PC-9 (cell line): Measurements from ENCODE around the gene SLC43A3. TPM values are rescaled to one million over a fixed set of nuclear protein-coding genes. Genes with fewer than 3 reads are reported as not detected.
A peak's percentile ranks its signal among the peaks of the same experiment; 100 is the strongest.

Source experiments
- BruUV-seq: library from RNA; stranded (reverse); fragments of 400-500 nt; replicated peaks from 2 replicates; lab custom pipeline; 2021; lab: Mats Ljungman, UMichigan
- CTCF ChIA-PET: fragments of 300-600 bp; sonication (Branson Sonifier 250); formaldehyde crosslinking; loops from one replicate; lab custom pipeline; 2022; ENCODE audit warnings: antibody characterized with exemption; lab: Charles Lee
- POLR2A ChIA-PET: fragments of 300-600 bp; sonication (Branson Sonifier 250); formaldehyde crosslinking; loops from one replicate; lab custom pipeline; 2022; ENCODE audit warnings: antibody characterized with exemption; ENCODE audit not compliant: unreplicated experiment; lab: Charles Lee
- DNase-seq, 2 experiments: peaks; one replicate each; pipeline versions ENCODE4 v3.0.0 to v3.0.0-alpha.2; 2015 to 2022; ENCODE audit warnings: mixed read lengths in 1 of 2
- H2AFZ ChIP-seq: fragments of 200-600 bp; sonication (generic); 2 replicates; pipeline ENCODE4 v1.8.1; 2017; ENCODE audit warnings: antibody characterized with exemption
- H3F3A ChIP-seq: fragments of 200-600 bp; sonication (generic); 2 replicates; pipeline ENCODE4 v1.8.1; 2017; ENCODE audit warnings: antibody characterized with exemption, mild to moderate bottlenecking, low read depth; ENCODE audit not compliant: insufficient read depth
- H3K27ac ChIP-seq: fragments of 200-600 bp; sonication (generic); 2 replicates; pipeline ENCODE4 v1.6.1; 2016; ENCODE audit warnings: mixed run types
- H3K27me3 ChIP-seq: fragments of 200-600 bp; sonication (generic); 2 replicates; pipeline ENCODE4 v1.6.1; 2016; ENCODE audit warnings: low read depth, mixed run types; ENCODE audit not compliant: insufficient read depth
- H3K36me3 ChIP-seq: fragments of 200-600 bp; sonication (generic); 2 replicates; pipeline ENCODE4 v1.6.1; 2016; ENCODE audit warnings: low read depth, mixed run types
- H3K4me1 ChIP-seq: fragments of 200-600 bp; sonication (generic); replicated peaks from 2 replicates; pipeline ENCODE4 v1.6.1; 2016; ENCODE audit warnings: mixed run types; ENCODE audit not compliant: insufficient read depth
- H3K4me2 ChIP-seq: fragments of 200-600 bp; sonication (generic); 2 replicates; pipeline ENCODE4 v1.6.1; 2017; ENCODE audit warnings: mixed run types
- H3K4me3 ChIP-seq: fragments of 200-600 bp; sonication (generic); 2 replicates; pipeline ENCODE4 v1.6.1; 2016; ENCODE audit warnings: mixed run types
- H3K79me2 ChIP-seq: fragments of 200-600 bp; sonication (generic); 2 replicates; pipeline ENCODE4 v1.6.1; 2017; ENCODE audit warnings: low read depth, mixed run types
- H3K9me2 ChIP-seq: fragments of 200-600 bp; sonication (generic); 2 replicates; pipeline ENCODE4 v1.8.1; 2017; ENCODE audit warnings: mild to moderate bottlenecking; ENCODE audit not compliant: insufficient read depth
- H3K9me3 ChIP-seq: fragments of 200-600 bp; sonication (generic); 2 replicates; pipeline ENCODE4 v1.8.1; 2016; ENCODE audit warnings: low read depth; ENCODE audit not compliant: insufficient read depth
- H4K20me1 ChIP-seq: fragments of 200-600 bp; sonication (generic); 2 replicates; pipeline ENCODE4 v1.8.1; 2017; ENCODE audit not compliant: insufficient read depth
- EZH2 ChIP-seq: fragments of 200-600 bp; sonication (generic); IDR thresholded peaks from 2 replicates; pipeline ENCODE4 v1.8.0; 2017; ENCODE audit warnings: antibody characterized with exemption, low read depth
- intact Hi-C: fragments of 100-400 bp; cut with micrococcal nuclease; formaldehyde crosslinking; loops from one replicate; pipeline ENCODE4 v1.10.0; 2022; ENCODE audit not compliant: unreplicated experiment
- total RNA-seq: library from RNA; stranded (reverse); gene quantifications from 2 replicates; pipeline ENCODE4 v1.2.3, GENCODE V29; 2021
- TF ChIP-seq, protein P1 (sequence below): fragments of 200-600 bp; sonication (generic); conservative IDR thresholded peaks from 2 replicates; pipeline ENCODE4 v1.6.1; 2017; ENCODE audit warnings: mixed run types, antibody characterized with exemption, mild to moderate bottlenecking, moderate library complexity

Gene SLC43A3
- total RNA-seq, 1 experiment from 2014 or later, result 41.3 TPM

DNA sequence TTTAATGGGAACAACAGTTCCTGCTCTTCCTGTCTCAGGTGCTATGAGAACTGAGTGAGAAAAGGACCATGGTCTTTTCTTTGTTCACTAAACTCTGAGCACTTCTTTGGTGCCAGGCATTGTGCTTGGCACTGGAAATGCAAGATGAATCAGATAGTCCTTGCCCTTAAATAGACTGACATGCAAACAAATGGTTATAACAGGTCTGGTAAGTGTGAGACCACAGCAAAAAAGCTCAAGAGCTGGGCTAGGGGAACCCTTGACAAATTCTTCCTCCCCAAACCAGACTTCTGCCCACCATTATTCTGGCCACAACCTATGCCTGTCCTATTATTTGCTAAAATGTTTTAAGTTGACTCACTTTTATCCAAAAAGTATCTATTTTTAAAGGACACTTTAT, 5.1 kb downstream of the SLC43A3 start:
- H3K4me2 ChIP-seq, result no peak overlapping the region
- no peak overlapping the region for H2AFZ ChIP-seq
- CTCF ChIA-PET, result no interaction called here
- no peak overlapping the region for H3K4me3 ChIP-seq
- no peak overlapping the region for H3K27ac ChIP-seq
- no peaks in the 10 kb centered on the region for H3K9me2 ChIP-seq
- no peak for TF ChIP-seq EZH2
- TF ChIP-seq, protein P1, sequence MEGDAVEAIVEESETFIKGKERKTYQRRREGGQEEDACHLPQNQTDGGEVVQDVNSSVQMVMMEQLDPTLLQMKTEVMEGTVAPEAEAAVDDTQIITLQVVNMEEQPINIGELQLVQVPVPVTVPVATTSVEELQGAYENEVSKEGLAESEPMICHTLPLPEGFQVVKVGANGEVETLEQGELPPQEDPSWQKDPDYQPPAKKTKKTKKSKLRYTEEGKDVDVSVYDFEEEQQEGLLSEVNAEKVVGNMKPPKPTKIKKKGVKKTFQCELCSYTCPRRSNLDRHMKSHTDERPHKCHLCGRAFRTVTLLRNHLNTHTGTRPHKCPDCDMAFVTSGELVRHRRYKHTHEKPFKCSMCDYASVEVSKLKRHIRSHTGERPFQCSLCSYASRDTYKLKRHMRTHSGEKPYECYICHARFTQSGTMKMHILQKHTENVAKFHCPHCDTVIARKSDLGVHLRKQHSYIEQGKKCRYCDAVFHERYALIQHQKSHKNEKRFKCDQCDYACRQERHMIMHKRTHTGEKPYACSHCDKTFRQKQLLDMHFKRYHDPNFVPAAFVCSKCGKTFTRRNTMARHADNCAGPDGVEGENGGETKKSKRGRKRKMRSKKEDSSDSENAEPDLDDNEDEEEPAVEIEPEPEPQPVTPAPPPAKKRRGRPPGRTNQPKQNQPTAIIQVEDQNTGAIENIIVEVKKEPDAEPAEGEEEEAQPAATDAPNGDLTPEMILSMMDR, result no peak
- H3K27me3 ChIP-seq, result no peaks in the 10 kb centered on the region
- BruUV-seq, result no TSS peak
- H3K79me2 ChIP-seq, result peaks cover 55% of the 10 kb centered on the region
- no peaks in the 10 kb centered on the region for H3K9me3 ChIP-seq
- peaks cover 44% of the 10 kb centered on the region; the same call in 1 of the 2 replicates for H3F3A ChIP-seq
- POLR2A ChIA-PET, result no interaction called here
- H3K36me3 ChIP-seq, result peaks cover 54% of the 10 kb centered on the region
- DNase-seq, result peak in 1 of 2 experiments; percentile 18
- H4K20me1 ChIP-seq, result no peaks in the 10 kb centered on the region
- intact Hi-C loops, result no loop called here
- H3K4me1 ChIP-seq, result peaks cover 26% of the 10 kb centered on the region

DNA sequence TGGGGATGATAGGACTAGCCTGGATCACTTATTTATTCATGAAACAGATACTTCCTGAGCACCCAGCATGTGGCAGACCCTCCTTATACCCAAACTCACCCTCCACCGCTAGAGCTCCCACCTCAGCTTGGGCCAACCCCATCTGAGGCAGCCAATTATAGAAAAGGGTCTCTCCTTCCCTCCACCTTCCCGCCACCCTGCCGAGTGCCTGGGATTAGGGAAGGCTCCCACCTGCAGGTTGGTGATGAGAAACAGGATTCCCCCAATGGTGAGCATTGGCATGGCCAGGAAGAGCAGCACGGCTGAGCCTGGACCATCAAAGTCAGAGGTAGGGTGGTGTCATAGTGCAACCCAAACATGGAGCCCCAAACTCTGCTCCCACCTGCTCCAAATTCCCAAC, 5.9 kb downstream of the SLC43A3 start:
- Histone ChIP-seq H3K4me1 (peaks cover 21% of the 10 kb centered on the region), H3K36me3 (peaks cover 59% of the 10 kb centered on the region), H3K79me2 (peaks cover 48% of the 10 kb centered on the region), H2AFZ (no peak overlapping the region), H3K9me3 (no peaks in the 10 kb centered on the region), H3F3A (peaks cover 38% of the 10 kb centered on the region; the same call in 1 of the 2 replicates), H3K4me3 (no peak overlapping the region), H4K20me1 (no peaks in the 10 kb centered on the region), H3K9me2 (no peaks in the 10 kb centered on the region), H3K4me2 (no peak overlapping the region), H3K27me3 (no peaks in the 10 kb centered on the region), H3K27ac (no peak overlapping the region)
- TF ChIP-seq EZH2, result no peak
- TF ChIP-seq, protein P1, result no peak
- DNase-seq, result no peak
- intact Hi-C loops, result no loop called here
- CTCF ChIA-PET, result no interaction called here
- BruUV-seq, result no TSS peak
- POLR2A ChIA-PET, result no interaction called here

DNA sequence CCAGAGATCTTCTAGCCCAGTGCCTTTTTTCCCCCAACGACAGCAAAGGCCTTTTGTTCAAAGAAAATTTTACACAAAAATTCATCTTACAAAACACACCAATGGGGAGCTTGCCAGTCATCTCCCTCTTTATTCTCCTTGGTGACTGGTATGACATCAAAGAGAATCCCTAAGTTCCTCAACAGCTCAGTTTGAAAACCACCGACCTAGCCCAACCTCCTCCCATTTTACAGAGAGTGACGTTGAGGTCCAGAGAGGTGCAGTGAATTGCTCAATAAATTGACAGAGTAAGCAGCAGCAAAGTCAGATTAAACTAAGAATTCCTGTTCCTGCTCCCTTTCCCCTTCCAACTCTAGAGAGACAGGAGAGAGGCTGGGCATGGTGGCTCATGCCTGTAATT, 7.8 kb downstream of the SLC43A3 start:
- H3K79me2 ChIP-seq, result peaks cover 29% of the 10 kb centered on the region
- H3K9me2 ChIP-seq, result no peaks in the 10 kb centered on the region
- DNase-seq, result peak in 1 of 2 experiments; percentile 4
- peaks cover 27% of the 10 kb centered on the region; the same call in 1 of the 2 replicates for H3F3A ChIP-seq
- H3K4me2 ChIP-seq, result no peak overlapping the region
- H3K9me3 ChIP-seq, result no peaks in the 10 kb centered on the region
- ChIA-PET POLR2A (no interaction called here), CTCF (no interaction called here)
- H3K4me3 ChIP-seq, result no peak overlapping the region
- peaks cover 65% of the 10 kb centered on the region for H3K36me3 ChIP-seq
- no peaks in the 10 kb centered on the region for H3K27me3 ChIP-seq
- BruUV-seq, result no TSS peak
- peaks cover 2% of the 10 kb centered on the region for H3K4me1 ChIP-seq
- TF ChIP-seq, protein P1, result no peak
- TF ChIP-seq EZH2, result no peak
- no peaks in the 10 kb centered on the region for H4K20me1 ChIP-seq
- no peak overlapping the region for H2AFZ ChIP-seq
- intact Hi-C loops, result no loop called here
- H3K27ac ChIP-seq, result no peak overlapping the region
